SK-N-SH (cell line): ENCODE data around the gene HMGXB4. TPM values are rescaled to one million over a fixed set of nuclear protein-coding genes. Genes with fewer than 3 reads are reported as not detected.

Experiments
- CTCF ChIA-PET: fragments of 300-600, 350-600 bp; formaldehyde crosslinking; extraction: SDS; loops from one replicate; lab custom pipeline; 2021; lab: Yijun Ruan, JAX
- POLR2A ChIA-PET: fragments of 350-600 bp; sonication (Branson Sonifier 250); formaldehyde crosslinking; extraction: SDS; loops from one replicate; lab custom pipeline; 2020; ENCODE audit warnings: antibody characterized with exemption, inconsistent platforms; lab: Yijun Ruan, JAX
- DNase-seq: peaks from one replicate; pipeline ENCODE4 v3.0.0; 2012
- H2AFZ ChIP-seq: fragments of 200-600 bp; sonication (generic); 2 replicates; pipeline ENCODE4 v1.8.1; 2016; ENCODE audit warnings: antibody characterized with exemption, mild to moderate bottlenecking, low read depth
- H3F3A ChIP-seq: fragments of 200-600 bp; sonication (generic); replicated peaks from 2 replicates; pipeline ENCODE3; 2016; ENCODE audit warnings: antibody characterized with exemption, mild to moderate bottlenecking; ENCODE audit not compliant: insufficient read depth
- H3K27ac ChIP-seq, 2 experiments: fragments of 200-500 bp in 1 of 2; fragments of 200-600 bp in 1 of 2; sonication (Bioruptor generic) in 1 of 2; sonication (generic), shearing (Covaris generic) in 1 of 2; 2 replicates each; pipeline versions ENCODE4 v1.5.1 to v1.6.1; 2014 to 2016; ENCODE audit warnings: low read depth in 2 of 2, inconsistent platforms in 1 of 2, low read length in 1 of 2, mild to moderate bottlenecking in 1 of 2, mixed read lengths in 1 of 2
- H3K27me3 ChIP-seq: fragments of 200-600 bp; sonication (generic), shearing (Covaris generic); 2 replicates; pipeline ENCODE4 v1.6.1; 2016; ENCODE audit warnings: mixed run types; ENCODE audit not compliant: insufficient read depth
- H3K36me3 ChIP-seq, 2 experiments: fragments of 200-500 bp in 1 of 2; fragments of 200-600 bp in 1 of 2; sonication (Bioruptor generic) in 1 of 2; sonication (generic) in 1 of 2; replicated peaks in 1 of 2; 2 replicates each; pipeline versions ENCODE3 to v1.5.1; 2014 to 2016; ENCODE audit warnings: low read length in 1 of 2, mild to moderate bottlenecking in 1 of 2; ENCODE audit not compliant: insufficient read depth in 2 of 2, control insufficient read depth in 1 of 2
- H3K4me1 ChIP-seq, 2 experiments: fragments of 200-500 bp in 1 of 2; fragments of 200-600 bp in 1 of 2; sonication (Bioruptor generic) in 1 of 2; sonication (generic), shearing (Covaris generic) in 1 of 2; 2 replicates each; pipeline versions ENCODE4 v1.5.1 to v1.6.1; 2014 to 2016; ENCODE audit warnings: low read depth in 1 of 2, low read length in 1 of 2, mixed run types in 1 of 2; ENCODE audit not compliant: insufficient read depth in 2 of 2, control insufficient read depth in 1 of 2
- H3K4me2 ChIP-seq: fragments of 200-600 bp; sonication (generic), shearing (Covaris generic); 2 replicates; pipeline ENCODE4 v1.6.1; 2017; ENCODE audit warnings: mixed run types
- H3K4me3 ChIP-seq, 2 experiments: fragments of 200-500 bp in 1 of 2; fragments of 200-600 bp in 1 of 2; sonication (Bioruptor generic) in 1 of 2; sonication (generic), shearing (Covaris generic) in 1 of 2; 2 replicates each; pipeline versions ENCODE4 v1.5.1 to v1.8.1; 2014 to 2016; ENCODE audit warnings: low read depth in 2 of 2, inconsistent platforms in 1 of 2, low read length in 1 of 2, mild to moderate bottlenecking in 1 of 2, mixed read lengths in 1 of 2, moderate library complexity in 1 of 2
- H3K79me2 ChIP-seq: fragments of 200-600 bp; sonication (generic); 2 replicates; pipeline ENCODE4 v1.8.1; 2017; ENCODE audit warnings: mild to moderate bottlenecking; ENCODE audit not compliant: insufficient read depth
- H3K9ac ChIP-seq: fragments of 200-600 bp; sonication (generic); 2 replicates; pipeline ENCODE4 v1.6.1; 2017; ENCODE audit warnings: mixed run types
- H3K9me2 ChIP-seq: fragments of 200-600 bp; sonication (generic); 2 replicates; pipeline ENCODE4 v1.6.1; 2017; ENCODE audit warnings: mixed run types
- H3K9me3 ChIP-seq: fragments of 200-600 bp; sonication (generic); 2 replicates; pipeline ENCODE4 v1.6.1; 2017; ENCODE audit warnings: mixed run types, mild to moderate bottlenecking, moderate library complexity
- H4K20me1 ChIP-seq: fragments of 200-600 bp; sonication (generic); 2 replicates; pipeline ENCODE4 v1.6.1; 2017; ENCODE audit warnings: mild to moderate bottlenecking, mixed run types; ENCODE audit not compliant: insufficient read depth
- ELF1 ChIP-seq: IDR thresholded peaks from 2 replicates; pipeline ENCODE4 v1.4.0; 2012
- EP300 ChIP-seq, 2 experiments: IDR thresholded peaks; 2 replicates each; pipeline versions ENCODE4 v1.4.0 to v1.6.1; 2012; ENCODE audit warnings: borderline replicate concordance in 1 of 2, low read depth in 1 of 2, low read length in 1 of 2
- EZH2phosphoT487 ChIP-seq: fragments of 200-600 bp; sonication (generic); IDR thresholded peaks from 2 replicates; pipeline ENCODE4 v1.6.1; 2017; ENCODE audit warnings: low read depth, mixed run types, mild to moderate bottlenecking, antibody characterized with exemption, moderate library complexity, borderline replicate concordance
- GATA2 ChIP-seq: sonication (generic); formaldehyde crosslinking; IDR thresholded peaks from 2 replicates; pipeline ENCODE4 v1.5.0; 2020; ENCODE audit warnings: mild to moderate bottlenecking, missing genetic modification reagents
- JUND ChIP-seq: IDR thresholded peaks from 2 replicates; pipeline ENCODE4 v1.4.0; 2012
- MEF2A ChIP-seq: IDR thresholded peaks from 2 replicates; pipeline ENCODE4 v1.4.0; 2012; ENCODE audit warnings: low read depth, borderline replicate concordance
- MXI1 ChIP-seq: IDR thresholded peaks from 2 replicates; pipeline ENCODE4 v1.6.1; 2012; ENCODE audit warnings: mild to moderate bottlenecking, low read depth, low read length, improper control_type of control experiment
- NFIC ChIP-seq: IDR thresholded peaks from 2 replicates; pipeline ENCODE4 v1.4.0; 2012; ENCODE audit warnings: borderline replicate concordance
- NRF1 ChIP-seq: IDR thresholded peaks from 2 replicates; pipeline ENCODE4 v1.6.1; 2012; ENCODE audit warnings: low read depth, mild to moderate bottlenecking, low read length
- RFX5 ChIP-seq: IDR thresholded peaks from 2 replicates; pipeline ENCODE4 v1.6.1; 2012; ENCODE audit warnings: mild to moderate bottlenecking, improper control_type of control experiment, low read length
- SIN3A ChIP-seq: IDR thresholded peaks from 2 replicates; pipeline ENCODE4 v1.6.1; 2012; ENCODE audit warnings: low read depth, mild to moderate bottlenecking, low read length, moderate library complexity, borderline replicate concordance
- TAF1 ChIP-seq: IDR thresholded peaks from 2 replicates; pipeline ENCODE4 v1.6.1; 2012; ENCODE audit warnings: low read depth, mild to moderate bottlenecking, low read length, moderate library complexity, borderline replicate concordance
- TCF12 ChIP-seq: IDR thresholded peaks from 2 replicates; pipeline ENCODE4 v1.4.0; 2012
- YY1 ChIP-seq: IDR thresholded peaks from 2 replicates; pipeline ENCODE4 v1.4.0; 2012; ENCODE audit warnings: low read depth, mild to moderate bottlenecking
- WGBS: methylation state at CpG from one replicate; pipeline ENCODE4 v1.1.6; 2017; ENCODE audit warnings: low lambda C conversion rate; 5-methylcytosine and 5-hydroxymethylcytosine counted together
- polyA plus RNA-seq, 3 experiments: library from polyadenylated mRNA; depleted of rRNA; stranded (reverse); fragments of >200 nt; gene quantifications; 2 replicates each; pipeline ENCODE4 v1.2.3, GENCODE V29; 2012
- TF ChIP-seq, protein P1 (sequence below): IDR thresholded peaks from 2 replicates; pipeline ENCODE4 v1.4.0; 2012; ENCODE audit warnings: low read depth, borderline replicate concordance
- TF ChIP-seq, protein P2 (sequence below): IDR thresholded peaks from 2 replicates; pipeline ENCODE4 v1.4.0; 2012; ENCODE audit warnings: low read depth
- TF ChIP-seq, protein P3 (sequence below): IDR thresholded peaks from 2 replicates; pipeline ENCODE4 v1.4.0; 2012; ENCODE audit warnings: low read depth, borderline replicate concordance
- TF ChIP-seq, protein P4 (sequence below): fragments of 200-600 bp; sonication (generic); IDR thresholded peaks from 2 replicates; pipeline ENCODE4 v1.6.1; 2017; ENCODE audit warnings: antibody characterized with exemption, mild to moderate bottlenecking, moderate library complexity
- TF ChIP-seq, protein P5 (sequence below): IDR thresholded peaks from 2 replicates; pipeline ENCODE4; 2012

HMGXB4 gene
- polyA plus RNA-seq, 1 of the 3 experiments (the other 2 are of a cell fraction) = 16.5 TPM

DNA sequence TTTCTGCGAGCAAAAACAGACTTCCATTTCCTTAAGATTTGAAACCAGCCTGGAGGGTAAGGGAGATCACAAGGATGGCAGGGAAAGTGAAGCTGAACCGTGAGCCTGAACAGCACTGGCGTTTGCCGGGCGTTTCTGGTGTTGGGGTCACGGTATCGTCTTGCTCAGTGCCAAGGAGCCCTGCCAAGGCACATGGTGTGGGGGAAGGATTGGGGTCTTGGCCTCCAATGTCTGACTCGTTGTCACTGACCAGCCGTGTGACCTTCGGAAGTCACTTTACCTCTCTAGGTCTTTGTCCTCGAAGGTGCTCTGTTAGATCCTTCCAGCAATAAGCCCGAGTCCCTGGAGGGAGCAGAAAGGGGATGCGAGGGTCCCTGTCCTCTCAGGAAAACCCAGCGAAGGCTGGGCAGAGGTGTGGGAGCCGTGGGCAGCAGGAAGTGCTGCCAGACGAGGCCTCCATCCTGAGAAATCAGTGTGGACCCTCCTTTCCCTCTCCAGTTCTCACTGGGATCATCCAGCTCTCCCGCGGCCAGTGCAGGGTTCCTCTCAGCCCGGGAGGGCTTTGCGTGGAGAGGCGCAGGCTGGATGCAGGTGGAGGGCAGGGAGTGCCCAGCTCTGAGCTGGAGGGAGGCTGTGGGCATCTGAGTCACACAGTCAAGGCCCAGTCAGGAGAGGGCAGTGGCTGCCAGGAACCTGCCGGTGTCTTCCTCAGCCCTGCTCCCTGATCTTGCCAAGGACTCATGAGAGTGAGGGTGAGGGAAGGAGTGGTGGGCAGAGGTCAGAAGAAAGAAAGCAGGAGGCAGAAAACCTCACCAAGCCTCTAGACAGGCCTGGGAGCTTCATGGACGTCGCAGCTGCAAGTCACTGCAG lies 61.3 kb downstream of the HMGXB4 start (continued):
- TF ChIP-seq GATA2 (CRISPR knock-in tag) = no peak

DNA sequence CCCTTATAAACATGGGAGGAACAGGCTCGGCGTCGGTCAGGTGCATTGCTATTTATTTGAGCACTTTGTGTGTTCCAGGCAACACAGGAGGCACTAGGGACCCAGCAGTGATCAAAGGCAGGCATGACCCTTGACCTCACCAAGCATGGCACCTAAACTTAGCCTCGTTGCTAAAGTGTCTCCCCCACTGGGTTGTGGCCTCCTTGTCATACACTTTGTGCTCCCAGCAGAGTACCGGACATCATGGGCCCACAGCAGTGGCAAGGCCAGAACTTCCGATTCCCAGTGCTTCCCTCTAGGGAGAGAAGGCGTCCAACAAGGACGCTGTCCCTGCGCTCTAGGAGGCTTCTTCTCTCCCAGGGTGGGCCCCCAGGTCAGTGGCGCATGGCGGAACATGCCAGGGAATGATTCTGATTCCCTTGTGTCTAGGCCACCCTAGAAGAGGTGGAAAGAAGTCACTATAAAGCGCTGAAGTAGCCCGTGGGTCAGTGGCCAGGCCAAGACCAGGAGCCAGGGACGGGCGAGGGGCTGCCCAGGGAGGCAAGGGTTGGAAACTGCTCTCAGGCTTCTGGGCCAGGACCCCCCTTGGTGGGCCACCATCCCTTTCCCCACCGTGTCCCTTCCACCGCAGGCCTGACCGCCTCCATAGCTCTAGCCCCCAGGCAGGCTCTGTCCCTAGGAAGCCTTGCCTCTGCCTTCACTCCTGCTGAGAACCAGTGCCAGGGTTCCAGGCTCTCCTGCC lies 62.1 kb downstream of the HMGXB4 start:
- no peak for TF ChIP-seq RFX5
- TF ChIP-seq YY1 = no peak
- TF ChIP-seq ELF1 = no peak
- TF ChIP-seq NRF1 = no peak
- no peak for TF ChIP-seq SIN3A
- no peak for TF ChIP-seq MEF2A
- no peak for TF ChIP-seq GATA2 (CRISPR knock-in tag)
- no peak for TF ChIP-seq NFIC
- TF ChIP-seq EZH2phosphoT487 = no peak
- TF ChIP-seq, protein P1, sequence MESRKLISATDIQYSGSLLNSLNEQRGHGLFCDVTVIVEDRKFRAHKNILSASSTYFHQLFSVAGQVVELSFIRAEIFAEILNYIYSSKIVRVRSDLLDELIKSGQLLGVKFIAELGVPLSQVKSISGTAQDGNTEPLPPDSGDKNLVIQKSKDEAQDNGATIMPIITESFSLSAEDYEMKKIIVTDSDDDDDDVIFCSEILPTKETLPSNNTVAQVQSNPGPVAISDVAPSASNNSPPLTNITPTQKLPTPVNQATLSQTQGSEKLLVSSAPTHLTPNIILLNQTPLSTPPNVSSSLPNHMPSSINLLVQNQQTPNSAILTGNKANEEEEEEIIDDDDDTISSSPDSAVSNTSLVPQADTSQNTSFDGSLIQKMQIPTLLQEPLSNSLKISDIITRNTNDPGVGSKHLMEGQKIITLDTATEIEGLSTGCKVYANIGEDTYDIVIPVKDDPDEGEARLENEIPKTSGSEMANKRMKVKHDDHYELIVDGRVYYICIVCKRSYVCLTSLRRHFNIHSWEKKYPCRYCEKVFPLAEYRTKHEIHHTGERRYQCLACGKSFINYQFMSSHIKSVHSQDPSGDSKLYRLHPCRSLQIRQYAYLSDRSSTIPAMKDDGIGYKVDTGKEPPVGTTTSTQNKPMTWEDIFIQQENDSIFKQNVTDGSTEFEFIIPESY = no peak
- no peak for TF ChIP-seq TAF1
- TF ChIP-seq JUND = no peak
- TF ChIP-seq MXI1 = no peak
- TF ChIP-seq, protein P2, sequence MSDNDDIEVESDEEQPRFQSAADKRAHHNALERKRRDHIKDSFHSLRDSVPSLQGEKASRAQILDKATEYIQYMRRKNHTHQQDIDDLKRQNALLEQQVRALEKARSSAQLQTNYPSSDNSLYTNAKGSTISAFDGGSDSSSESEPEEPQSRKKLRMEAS = no peak
- TF ChIP-seq, protein P3, sequence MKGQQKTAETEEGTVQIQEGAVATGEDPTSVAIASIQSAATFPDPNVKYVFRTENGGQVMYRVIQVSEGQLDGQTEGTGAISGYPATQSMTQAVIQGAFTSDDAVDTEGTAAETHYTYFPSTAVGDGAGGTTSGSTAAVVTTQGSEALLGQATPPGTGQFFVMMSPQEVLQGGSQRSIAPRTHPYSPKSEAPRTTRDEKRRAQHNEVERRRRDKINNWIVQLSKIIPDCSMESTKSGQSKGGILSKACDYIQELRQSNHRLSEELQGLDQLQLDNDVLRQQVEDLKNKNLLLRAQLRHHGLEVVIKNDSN = no peak
- TF ChIP-seq TCF12 = no peak
- TF ChIP-seq, protein P4, sequence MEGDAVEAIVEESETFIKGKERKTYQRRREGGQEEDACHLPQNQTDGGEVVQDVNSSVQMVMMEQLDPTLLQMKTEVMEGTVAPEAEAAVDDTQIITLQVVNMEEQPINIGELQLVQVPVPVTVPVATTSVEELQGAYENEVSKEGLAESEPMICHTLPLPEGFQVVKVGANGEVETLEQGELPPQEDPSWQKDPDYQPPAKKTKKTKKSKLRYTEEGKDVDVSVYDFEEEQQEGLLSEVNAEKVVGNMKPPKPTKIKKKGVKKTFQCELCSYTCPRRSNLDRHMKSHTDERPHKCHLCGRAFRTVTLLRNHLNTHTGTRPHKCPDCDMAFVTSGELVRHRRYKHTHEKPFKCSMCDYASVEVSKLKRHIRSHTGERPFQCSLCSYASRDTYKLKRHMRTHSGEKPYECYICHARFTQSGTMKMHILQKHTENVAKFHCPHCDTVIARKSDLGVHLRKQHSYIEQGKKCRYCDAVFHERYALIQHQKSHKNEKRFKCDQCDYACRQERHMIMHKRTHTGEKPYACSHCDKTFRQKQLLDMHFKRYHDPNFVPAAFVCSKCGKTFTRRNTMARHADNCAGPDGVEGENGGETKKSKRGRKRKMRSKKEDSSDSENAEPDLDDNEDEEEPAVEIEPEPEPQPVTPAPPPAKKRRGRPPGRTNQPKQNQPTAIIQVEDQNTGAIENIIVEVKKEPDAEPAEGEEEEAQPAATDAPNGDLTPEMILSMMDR = no peak
- TF ChIP-seq, protein P5, sequence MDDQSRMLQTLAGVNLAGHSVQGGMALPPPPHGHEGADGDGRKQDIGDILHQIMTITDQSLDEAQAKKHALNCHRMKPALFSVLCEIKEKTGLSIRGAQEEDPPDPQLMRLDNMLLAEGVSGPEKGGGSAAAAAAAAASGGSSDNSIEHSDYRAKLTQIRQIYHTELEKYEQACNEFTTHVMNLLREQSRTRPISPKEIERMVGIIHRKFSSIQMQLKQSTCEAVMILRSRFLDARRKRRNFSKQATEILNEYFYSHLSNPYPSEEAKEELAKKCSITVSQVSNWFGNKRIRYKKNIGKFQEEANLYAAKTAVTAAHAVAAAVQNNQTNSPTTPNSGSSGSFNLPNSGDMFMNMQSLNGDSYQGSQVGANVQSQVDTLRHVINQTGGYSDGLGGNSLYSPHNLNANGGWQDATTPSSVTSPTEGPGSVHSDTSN = no peak
- TF ChIP-seq EP300 (IDR thresholded peaks at IDR 0.05; ENCODE audit: borderline replicate concordance in 1 of 2, low read depth in 1 of 2, low read length in 1 of 2) = no peak
- Histone ChIP-seq H3K79me2 (peaks cover 4% of the 10 kb centered on the region; the same call in 1 of the 2 replicates), H3K9me2 (no peaks in the 10 kb centered on the region), H3K9me3 (no peaks in the 10 kb centered on the region), H3F3A (no peaks in the 10 kb centered on the region), H3K27ac (no peak overlapping the region), H3K36me3 (peaks cover 0 to 38% of the 10 kb centered on the region in 2 experiments), H3K4me3 (no peak overlapping the region), H3K27me3 (no peaks in the 10 kb centered on the region), H4K20me1 (no peaks in the 10 kb centered on the region), H3K4me2 (no peak overlapping the region), H3K9ac (no peak overlapping the region), H2AFZ (no peak overlapping the region), H3K4me1 (no peaks in the 10 kb centered on the region)
- POLR2A ChIA-PET = no interaction called here
- CTCF ChIA-PET = interaction anchor here (0.7 kb wide), 1 partner anchor 13 kb away, joined by 3 read pairs; no protein-coding TSS in a partner anchor
- WGBS = 93% methylated on average over 13 of the region's 18 CpGs
- DNase-seq = no peak
